Stimulated activated CD8-positive, alpha-beta memory T cell treated with anti-CD3 and anti-CD28 coated beads, Interleukin-2, amount 100 ng/mL, for 48 hours (primary cell): ENCODE data around the gene TRIM52.
"Not testable (repeated sequence)": the region's sequence is repeated elsewhere in the genome, so short reads cannot be mapped to it uniquely, and the experiment has no call there.

ENCODE experiments used
- DNase-seq, 2 donors: peaks; one replicate each; pipeline ENCODE4 v3.0.0-alpha.2; 2020; ENCODE audit warnings: low read depth in 2 of 2

Gene TRIM52

GRCh38 chr5:181260720-181261319 is at the start of gene TRIM52:
TRIM52 (minus strand) TSS chr5:181261143; CDS start chr5:181260813, 330 bp downstream.
- DNase-seq, result peak; percentile 79 to 85

- DNase-seq, result not testable (repeated sequence)
Measured at GRCh38 chr5:181287331-181287730, 26.4 kb upstream of the TRIM52 start.

DNA sequence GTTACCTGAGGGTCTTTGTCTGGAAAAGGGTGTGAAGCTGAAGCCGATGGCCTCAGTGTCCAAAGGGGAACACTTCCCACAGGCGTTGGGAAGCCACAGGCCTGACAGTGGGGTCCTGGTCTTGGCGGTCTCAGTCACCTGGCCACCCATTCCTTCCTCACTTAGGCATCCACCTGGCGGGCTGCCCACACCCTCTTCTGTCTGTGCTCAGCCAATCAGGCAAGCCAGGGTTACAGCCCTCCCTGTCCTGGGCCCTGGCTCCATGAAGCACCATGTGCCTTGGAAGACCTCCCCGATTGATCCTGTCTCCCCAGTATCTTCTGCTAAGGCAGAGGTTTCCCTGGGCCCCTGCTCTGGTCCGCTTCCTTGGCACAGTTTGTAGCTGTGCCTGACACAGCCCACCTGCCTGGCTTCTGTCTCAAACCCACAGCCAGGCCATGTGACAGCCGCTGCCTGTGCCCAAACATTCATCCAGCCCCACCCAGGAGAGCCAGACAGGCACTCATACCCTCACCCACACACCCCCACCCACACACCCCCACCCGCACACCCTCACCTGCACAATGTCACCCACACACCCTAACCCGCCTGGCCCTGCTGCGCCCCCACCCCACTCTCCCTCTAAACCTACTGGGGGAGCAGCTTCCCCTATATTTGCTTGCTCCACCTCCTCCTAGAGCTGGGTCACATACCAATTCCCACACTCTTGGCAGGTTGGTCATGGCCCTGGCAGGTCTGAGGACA is 25.2 kb upstream of the TRIM52 start:
- DNase-seq, result not testable (repeated sequence)

DNA sequence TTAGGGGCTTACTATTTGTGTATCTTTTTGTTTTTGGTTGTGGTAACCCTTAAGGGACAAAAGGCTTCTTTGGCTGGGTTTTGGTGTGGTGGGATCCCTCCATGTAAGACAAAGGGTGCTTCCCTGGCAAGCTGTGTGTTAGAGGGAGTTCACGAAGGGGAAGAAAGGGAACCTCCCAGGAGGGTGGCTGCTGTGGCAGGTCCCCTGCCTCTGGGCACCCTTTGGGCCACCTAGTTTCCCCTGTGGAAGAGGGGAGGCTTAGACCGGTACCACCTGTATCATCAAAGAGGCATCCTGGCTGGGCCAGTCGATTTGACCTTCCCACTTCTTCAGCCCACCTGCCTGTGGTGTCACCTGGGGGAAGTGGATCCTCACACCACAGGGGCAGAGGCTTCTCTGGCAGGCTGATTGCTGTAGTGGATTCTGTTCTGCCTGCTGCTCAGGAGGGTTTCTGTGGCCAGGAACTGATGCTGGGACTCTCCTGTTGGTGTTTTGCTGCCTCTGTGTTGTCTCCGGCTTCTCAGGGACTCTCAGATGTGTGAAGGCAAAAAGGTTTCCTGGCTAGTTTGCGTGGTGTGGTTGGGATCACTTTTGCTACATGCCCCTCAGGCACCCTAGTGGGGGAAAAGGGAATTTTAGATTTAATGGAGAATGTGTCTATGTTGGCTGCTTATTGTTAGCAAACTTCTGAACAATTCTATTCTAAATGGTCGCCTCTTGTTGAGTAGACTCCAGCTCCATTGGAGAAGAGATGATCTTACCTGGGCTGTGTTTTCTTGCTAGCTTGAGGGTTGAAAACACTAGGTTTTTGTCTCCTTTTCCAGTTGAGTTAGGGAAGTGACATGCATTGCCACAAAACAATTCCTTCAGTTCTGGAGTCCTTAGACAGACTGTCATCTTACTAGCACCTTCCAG is 23.2 kb upstream of the TRIM52 start:
- not testable (repeated sequence) for DNase-seq

DNA sequence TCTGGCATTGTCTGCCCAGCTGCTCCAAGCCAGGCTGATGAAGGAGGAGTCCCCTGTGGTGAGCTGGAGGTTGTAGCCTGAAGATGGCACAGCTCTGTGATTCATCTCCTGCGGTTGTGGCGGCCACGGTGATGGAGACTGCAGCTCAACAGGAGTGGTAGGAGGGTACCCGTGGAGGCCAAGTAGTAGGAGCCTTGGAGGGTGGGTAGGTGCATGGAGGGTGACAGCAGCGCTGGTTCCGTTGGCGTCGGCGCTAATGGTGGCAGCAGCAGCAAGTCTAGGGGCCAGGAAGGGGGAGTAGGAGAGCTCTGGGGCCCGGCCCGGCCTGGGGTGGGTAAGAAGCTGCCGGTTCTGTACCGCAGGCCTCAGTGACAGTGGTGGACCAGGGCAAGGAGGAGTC is 22.4 kb upstream of the TRIM52 start:
- no peak for DNase-seq

DNA sequence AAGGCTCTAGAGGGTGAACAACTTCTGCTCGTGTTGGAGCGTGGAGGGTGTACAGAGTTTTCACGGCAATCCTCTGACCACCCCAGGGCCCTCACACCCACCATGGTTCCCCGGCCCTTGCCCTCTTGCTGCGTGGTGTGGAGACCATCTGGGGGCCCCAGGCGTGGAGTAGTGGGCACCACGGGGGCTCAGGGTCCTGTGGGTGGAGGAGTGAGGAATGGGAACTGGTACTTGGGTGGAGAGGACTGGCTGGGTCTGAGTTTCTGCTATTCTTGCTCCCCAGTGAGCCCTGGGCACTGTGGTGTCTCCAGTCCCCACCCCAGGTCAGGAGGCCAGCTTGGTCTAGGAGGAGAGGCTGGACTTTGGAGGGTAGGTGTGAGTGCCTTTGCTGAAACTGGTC is 21.9 kb upstream of the TRIM52 start:
- no peak for DNase-seq

DNA sequence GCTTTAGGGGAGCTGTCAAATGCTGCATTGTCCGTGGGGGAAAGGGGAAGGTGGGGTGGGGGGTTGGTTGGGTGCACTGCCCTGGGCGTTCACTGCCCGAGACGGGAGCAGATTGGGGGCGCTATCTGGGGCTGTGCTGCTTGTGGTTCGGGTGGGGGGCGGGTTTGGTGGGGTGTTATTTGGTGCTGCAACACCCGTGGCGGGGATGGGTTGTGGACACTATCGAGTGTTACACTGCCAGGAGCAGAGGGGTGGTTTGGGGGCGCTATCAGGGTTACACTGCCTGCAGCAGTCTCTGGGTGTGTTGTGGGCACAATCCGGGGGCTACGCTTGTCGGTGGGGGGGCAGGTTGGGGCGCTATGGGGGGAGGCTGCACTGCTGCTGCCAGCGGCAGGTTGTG is 21.5 kb upstream of the TRIM52 start:
- not testable (repeated sequence) for DNase-seq

- DNase-seq, result no peak
Measured at GRCh38 chr5:181281984-181282316, 21.0 kb upstream of the TRIM52 start.

DNA sequence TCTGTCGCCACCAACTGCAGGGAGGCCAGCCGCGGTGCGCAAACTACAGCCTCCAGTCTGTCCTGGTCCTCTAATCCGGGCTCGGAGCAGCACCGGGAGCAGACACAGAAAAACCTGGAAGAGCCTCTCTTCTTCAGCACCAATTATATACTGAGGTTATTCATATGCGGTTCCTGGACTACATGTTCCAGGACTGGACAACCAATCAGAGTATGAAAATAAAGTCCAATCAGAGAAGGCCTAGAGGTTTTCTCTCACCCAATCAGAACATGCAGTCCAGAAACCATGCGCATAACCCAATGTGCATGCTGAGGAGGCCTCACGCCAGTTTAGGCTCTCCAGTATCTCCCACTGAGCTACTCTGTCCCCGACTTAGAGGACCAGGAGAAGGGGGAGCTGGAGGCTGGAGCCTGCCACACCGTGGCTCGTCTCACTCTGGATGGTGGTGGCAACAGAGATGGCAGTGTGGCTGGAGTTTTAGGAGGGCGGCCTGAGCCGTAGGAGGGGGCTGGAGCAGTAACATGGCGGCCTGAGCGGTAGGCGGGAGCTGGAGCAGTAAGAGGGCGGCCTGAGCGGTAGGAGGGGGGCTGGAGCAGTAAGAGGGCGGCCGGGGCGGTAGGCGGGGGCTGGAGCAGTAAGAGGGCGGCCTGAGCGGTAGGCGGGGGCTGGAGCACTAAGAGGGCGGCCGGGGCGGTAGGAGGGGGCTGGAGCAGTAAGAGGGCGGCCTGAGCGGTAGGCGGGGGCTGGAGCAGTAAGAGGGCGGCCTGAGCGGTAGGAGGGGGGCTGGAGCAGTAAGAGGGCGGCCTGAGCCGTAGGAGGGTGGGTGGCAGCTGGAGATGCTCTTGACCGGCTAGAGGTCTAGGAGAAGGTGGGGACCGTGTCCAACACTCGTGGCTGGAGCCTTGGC is 20.4 kb upstream of the TRIM52 start:
- DNase-seq, result no peak

DNA sequence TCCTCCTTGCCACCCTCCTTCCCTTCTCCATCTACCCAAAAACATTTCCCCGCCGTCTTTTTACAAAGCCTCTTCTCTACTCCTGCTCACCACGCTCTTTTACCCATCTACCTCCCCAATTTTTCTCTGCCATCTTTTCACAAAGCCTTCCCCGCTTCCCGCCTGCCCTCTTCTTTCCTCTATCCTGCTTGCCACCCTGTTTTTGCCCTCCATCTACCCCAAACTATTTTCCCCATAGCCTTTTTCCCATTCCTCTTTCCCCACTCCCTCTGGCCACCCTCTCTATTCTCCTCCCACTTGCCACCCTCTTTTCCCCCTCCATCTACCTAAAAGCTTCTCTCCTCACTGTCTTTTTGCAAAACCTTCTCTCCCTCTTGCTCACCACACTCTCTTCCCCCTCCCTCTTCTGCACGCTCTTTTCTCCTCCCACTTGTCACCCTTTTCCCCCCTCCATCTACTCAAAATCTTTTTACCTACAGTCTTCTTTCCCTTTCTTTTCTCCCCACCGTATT is 19.4 kb upstream of the TRIM52 start:
- no peak for DNase-seq

GRCh38 chr5:181273433-181273744 is 12.4 kb upstream of the TRIM52 start:
- DNase-seq, result not testable (repeated sequence)

DNA sequence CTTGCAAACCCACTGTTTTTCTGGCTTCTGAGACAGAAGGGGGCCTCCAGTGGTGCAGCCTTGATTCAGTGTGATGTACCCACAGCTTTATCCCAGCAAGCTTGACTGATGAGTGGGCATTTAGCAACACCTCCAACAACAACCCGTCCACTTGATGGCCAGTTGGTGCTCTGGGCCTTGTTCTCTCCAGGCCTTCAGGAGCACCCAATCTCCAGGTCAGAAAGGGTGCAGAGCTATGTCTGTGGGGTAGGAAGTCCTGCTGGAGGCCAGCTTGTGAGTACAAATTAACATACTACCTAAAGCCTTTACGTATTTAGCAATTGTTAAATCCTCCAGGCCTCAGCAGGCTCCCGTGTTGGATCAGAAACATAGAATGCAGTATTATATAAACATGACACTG is 10.1 kb upstream of the TRIM52 start:
- no peak for DNase-seq

DNA sequence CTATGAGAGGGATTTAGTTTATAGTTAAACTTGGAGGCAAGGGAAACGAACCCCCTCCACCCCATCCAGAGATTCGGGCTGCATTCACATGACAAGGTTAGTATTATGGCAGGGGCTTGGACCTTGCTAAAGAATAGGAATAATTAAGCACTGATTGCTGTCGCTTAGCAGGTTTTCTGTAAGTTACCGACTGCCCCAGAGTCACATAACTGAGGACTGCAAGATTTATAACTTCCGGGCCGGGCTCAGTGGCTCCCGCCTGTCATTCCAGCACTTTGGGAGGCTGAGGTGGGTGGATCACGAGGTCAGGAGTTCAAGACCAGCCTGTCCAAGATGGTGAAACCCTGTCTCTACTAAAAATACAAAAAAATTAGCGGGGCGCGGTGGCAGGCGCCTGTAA is 7.0 kb upstream of the TRIM52 start:
- not testable (repeated sequence) for DNase-seq

DNA sequence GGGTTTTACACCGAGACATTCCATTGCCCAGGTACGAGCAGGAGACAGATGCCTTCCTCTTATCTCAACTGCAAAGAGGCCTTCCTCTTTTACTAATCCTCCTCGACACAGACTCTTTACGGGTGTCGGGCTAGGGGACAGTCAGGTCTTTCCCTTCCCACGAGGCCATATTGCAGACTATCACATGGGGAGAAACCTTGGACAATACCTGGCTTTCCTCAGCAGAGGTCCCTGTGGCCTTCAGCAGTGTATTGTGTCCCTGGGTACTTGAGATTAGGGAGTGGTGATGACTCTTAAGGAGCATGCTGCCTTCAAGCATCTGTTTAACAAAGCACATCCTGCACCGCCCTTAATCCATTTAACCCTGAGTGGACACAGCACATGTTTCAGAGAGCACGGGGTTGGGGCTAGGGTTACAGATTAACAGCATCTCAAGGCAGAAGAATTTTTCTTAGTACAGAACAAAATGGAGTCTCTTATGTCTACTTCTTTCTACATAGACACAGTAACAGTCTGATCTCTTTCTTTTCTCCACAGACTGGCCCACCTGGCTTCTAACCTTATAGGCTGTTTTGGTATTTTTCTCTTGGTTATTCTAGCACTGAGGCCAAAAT is 6.5 kb upstream of the TRIM52 start:
- DNase-seq, result not testable (repeated sequence)

GRCh38 chr5:181265092-181265671 is 4.2 kb upstream of the TRIM52 start:
- DNase-seq, result no peak

DNA sequence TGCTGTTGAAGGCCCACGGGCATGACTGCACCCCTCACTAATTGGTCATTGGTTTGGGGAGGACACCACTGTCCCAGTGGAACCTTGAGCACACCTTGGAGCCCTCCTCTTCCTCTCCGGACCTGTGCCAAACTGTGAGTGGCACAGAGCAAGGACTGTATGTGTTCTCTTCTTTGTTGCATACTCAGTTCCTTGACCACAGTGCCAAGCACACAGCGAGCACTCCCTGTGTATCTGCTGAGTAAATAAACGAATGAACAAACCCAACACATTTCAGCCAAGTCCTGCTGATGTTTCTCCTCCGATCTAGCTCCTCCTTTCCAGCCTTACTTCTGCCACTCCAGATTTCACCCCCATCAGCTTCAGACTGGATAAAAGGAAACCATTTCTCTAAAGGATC is 2.7 kb upstream of the TRIM52 start:
- no peak for DNase-seq

GRCh38 chr5:181261320-181262049 is 542 bp upstream of the TRIM52 start:
- peak; percentile 57 to 58 for DNase-seq

- no peak for DNase-seq
Measured at GRCh38 chr5:181259974-181260719, 796 bp downstream of the TRIM52 start.

- no peak for DNase-seq
Measured at GRCh38 chr5:181259283-181259682, 1.7 kb downstream of the TRIM52 start.
